Transverse colon (tissue), 4 donors: Measurements from ENCODE around the gene IGF2BP1.

Experiments
- EP300 ChIP-seq: sonication (generic); formaldehyde crosslinking; IDR thresholded peaks from one replicate; pipeline ENCODE4 v1.6.1; 2017; ENCODE audit warnings: antibody characterized with exemption, low read depth
- POLR2A ChIP-seq: fragments of 450-650 bp; IDR thresholded peaks from one replicate; pipeline ENCODE4 v1.6.1; 2016; ENCODE audit warnings: antibody characterized with exemption, mild to moderate bottlenecking, moderate library complexity
- POLR2AphosphoS5 ChIP-seq, 3 donors: sonication (generic); formaldehyde crosslinking; IDR thresholded peaks; one replicate each; pipeline ENCODE4 v1.6.1; 2016; ENCODE audit warnings: antibody characterized with exemption in 3 of 3
- TF ChIP-seq, protein P1 (sequence below), 5 experiments: fragments of 200-600 bp in 3 of 5; fragments of 450-650 bp in 2 of 5; sonication (generic) in 3 of 5; IDR thresholded peaks; 1 replicate in 2 of 5; 2 replicates in 3 of 5; pipeline ENCODE4 v1.5.1; 2016 to 2017; ENCODE audit warnings: antibody characterized with exemption in 5 of 5, inconsistent platforms in 3 of 5, mild to moderate bottlenecking in 2 of 5, moderate library complexity in 1 of 5

DNA sequence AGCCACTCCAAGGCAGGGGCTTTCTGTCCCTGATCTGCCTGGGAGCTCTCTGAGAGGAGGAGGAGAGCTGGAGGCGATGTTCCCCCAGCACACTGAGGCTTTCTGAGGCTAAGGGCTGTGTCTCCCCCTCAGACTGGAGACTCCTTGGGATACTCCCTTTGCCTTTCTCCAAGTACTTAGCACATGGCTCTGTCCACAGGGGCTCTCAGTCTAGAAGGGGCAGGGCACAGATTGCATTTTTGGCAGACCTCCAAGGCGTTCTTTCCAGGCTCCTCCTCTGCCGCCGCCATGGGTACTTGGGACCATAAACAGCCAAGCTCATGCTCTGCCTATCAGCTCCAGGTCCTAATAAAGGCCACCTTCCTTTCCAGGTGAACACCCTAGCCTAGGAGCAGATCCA, 27.0 kb upstream of the IGF2BP1 start:
- TF ChIP-seq, protein P1, sequence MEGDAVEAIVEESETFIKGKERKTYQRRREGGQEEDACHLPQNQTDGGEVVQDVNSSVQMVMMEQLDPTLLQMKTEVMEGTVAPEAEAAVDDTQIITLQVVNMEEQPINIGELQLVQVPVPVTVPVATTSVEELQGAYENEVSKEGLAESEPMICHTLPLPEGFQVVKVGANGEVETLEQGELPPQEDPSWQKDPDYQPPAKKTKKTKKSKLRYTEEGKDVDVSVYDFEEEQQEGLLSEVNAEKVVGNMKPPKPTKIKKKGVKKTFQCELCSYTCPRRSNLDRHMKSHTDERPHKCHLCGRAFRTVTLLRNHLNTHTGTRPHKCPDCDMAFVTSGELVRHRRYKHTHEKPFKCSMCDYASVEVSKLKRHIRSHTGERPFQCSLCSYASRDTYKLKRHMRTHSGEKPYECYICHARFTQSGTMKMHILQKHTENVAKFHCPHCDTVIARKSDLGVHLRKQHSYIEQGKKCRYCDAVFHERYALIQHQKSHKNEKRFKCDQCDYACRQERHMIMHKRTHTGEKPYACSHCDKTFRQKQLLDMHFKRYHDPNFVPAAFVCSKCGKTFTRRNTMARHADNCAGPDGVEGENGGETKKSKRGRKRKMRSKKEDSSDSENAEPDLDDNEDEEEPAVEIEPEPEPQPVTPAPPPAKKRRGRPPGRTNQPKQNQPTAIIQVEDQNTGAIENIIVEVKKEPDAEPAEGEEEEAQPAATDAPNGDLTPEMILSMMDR (IDR thresholded peaks at IDR 0.05): no peak
- TF ChIP-seq POLR2AphosphoS5 (IDR thresholded peaks at IDR 0.05) (no peak), POLR2A (no peak), EP300 (no peak)
